Naive thymus-derived CD4-positive, alpha-beta T cell (primary cell): ENCODE data around the gene UTS2R. TPM values are rescaled to one million over a fixed set of nuclear protein-coding genes. Genes with fewer than 3 reads are reported as not detected.

Experiments
- ATAC-seq: fragments of 150-1000 bp; cut with Tn5 transposase; 2 replicates; pipeline ENCODE4 v1.10.0; 2021; ENCODE audit warnings: mild to moderate bottlenecking, moderate library complexity
- CTCF ChIA-PET: fragments of 350-600 bp; sonication (Branson Sonifier 250); formaldehyde crosslinking; loops from one replicate; lab custom pipeline; 2021; ENCODE audit warnings: antibody characterized with exemption; lab: Charles Lee
- POLR2A ChIA-PET: fragments of 350-600 bp; sonication (Branson Sonifier 250); formaldehyde crosslinking; loops from one replicate; lab custom pipeline; 2021; ENCODE audit warnings: antibody characterized with exemption, inconsistent platforms; lab: Charles Lee
- DNase-seq, 9 donors: peaks; one replicate each; pipeline versions ENCODE4 v3.0.0 to v3.0.0-alpha.2; 2020 to 2022; ENCODE audit warnings: mixed read lengths in 1 of 9
- H3K27ac ChIP-seq: one replicate; pipeline ENCODE4 v1.7.0; 2013; ENCODE audit warnings: mild to moderate bottlenecking, low read depth, low read length, moderate library complexity
- H3K27me3 ChIP-seq, 2 donors: one replicate each; pipeline ENCODE4 v1.7.0; 2013; ENCODE audit warnings: low read length in 2 of 2, mild to moderate bottlenecking in 2 of 2, moderate library complexity in 2 of 2; ENCODE audit not compliant: control insufficient read depth in 2 of 2, insufficient read depth in 2 of 2
- H3K36me3 ChIP-seq, 3 experiments: 1 replicate in 2 of 3; 2 replicates in 1 of 3; pipeline ENCODE4 v1.7.0; 2013; ENCODE audit warnings: low read length in 3 of 3, mild to moderate bottlenecking in 3 of 3, moderate library complexity in 1 of 3; ENCODE audit not compliant: insufficient read depth in 3 of 3, control insufficient read depth in 2 of 3
- H3K4me1 ChIP-seq, 2 donors: one replicate each; pipeline ENCODE4 v1.7.0; 2013; ENCODE audit warnings: low read length in 2 of 2, mild to moderate bottlenecking in 2 of 2, moderate library complexity in 1 of 2; ENCODE audit not compliant: control insufficient read depth in 2 of 2, insufficient read depth in 2 of 2
- H3K4me3 ChIP-seq: 2 replicates; pipeline ENCODE4 v1.7.0; 2013; ENCODE audit warnings: mild to moderate bottlenecking, low read length
- H3K9me3 ChIP-seq, 3 experiments: 1 replicate in 2 of 3; 2 replicates in 1 of 3; pipeline ENCODE4 v1.7.0; 2013; ENCODE audit warnings: low read length in 3 of 3; ENCODE audit not compliant: control insufficient read depth in 2 of 3
- H3K27ac Mint-ChIP-seq, 9 donors: one replicate each; pipeline ENCODE4 v1.8.0; 2020 to 2022; ENCODE audit warnings: mixed read lengths in 9 of 9, mild to moderate bottlenecking in 8 of 9, moderate library complexity in 5 of 9, inconsistent platforms in 2 of 9
- H3K27me3 Mint-ChIP-seq, 5 donors: one replicate each; pipeline ENCODE4 v1.8.0; 2021 to 2022; ENCODE audit warnings: mixed read lengths in 5 of 5, mild to moderate bottlenecking in 1 of 5
- H3K36me3 Mint-ChIP-seq, 5 donors: one replicate each; pipeline ENCODE4 v1.8.0; 2020 to 2022; ENCODE audit warnings: mixed read lengths in 5 of 5, mild to moderate bottlenecking in 3 of 5, inconsistent platforms in 1 of 5
- H3K4me1 Mint-ChIP-seq, 7 donors: one replicate each; pipeline ENCODE4 v1.8.0; 2020 to 2022; ENCODE audit warnings: mixed read lengths in 7 of 7, mild to moderate bottlenecking in 3 of 7, inconsistent platforms in 1 of 7
- H3K4me3 Mint-ChIP-seq, 10 donors: one replicate each; pipeline ENCODE4 v1.8.0; 2020 to 2022; ENCODE audit warnings: mild to moderate bottlenecking in 10 of 10, mixed read lengths in 10 of 10, moderate library complexity in 6 of 10, inconsistent platforms in 2 of 10
- H3K9me3 Mint-ChIP-seq, 11 donors: one replicate each; pipeline ENCODE4 v1.8.0; 2020 to 2022; ENCODE audit warnings: mixed read lengths in 11 of 11, mild to moderate bottlenecking in 4 of 11, inconsistent platforms in 1 of 11, moderate library complexity in 1 of 11
- intact Hi-C, 2 donors: fragments of 100-400 bp; cut with micrococcal nuclease; formaldehyde crosslinking; loops; one replicate each; pipeline ENCODE4 v1.15.1; 2023
- polyA plus RNA-seq, 2 donors: library from polyadenylated mRNA; unstranded; fragments of 300-500 nt; fragmentation: Illumina TruSeq; gene quantifications; one replicate each; pipeline ENCODE4 v1.2.3, GENCODE V29; 2021
- total RNA-seq, 6 experiments: library from RNA in 5 of 6; stranded (reverse) in 5 of 6; gene quantifications; 1 replicate in 5 of 6; 2 replicates in 1 of 6; pipeline ENCODE4 v1.2.3 and lab custom pipeline; 2021 to 2026

Gene UTS2R
- total and polyA plus RNA-seq, 7 experiments from 2014 or later = not detected

DNA sequence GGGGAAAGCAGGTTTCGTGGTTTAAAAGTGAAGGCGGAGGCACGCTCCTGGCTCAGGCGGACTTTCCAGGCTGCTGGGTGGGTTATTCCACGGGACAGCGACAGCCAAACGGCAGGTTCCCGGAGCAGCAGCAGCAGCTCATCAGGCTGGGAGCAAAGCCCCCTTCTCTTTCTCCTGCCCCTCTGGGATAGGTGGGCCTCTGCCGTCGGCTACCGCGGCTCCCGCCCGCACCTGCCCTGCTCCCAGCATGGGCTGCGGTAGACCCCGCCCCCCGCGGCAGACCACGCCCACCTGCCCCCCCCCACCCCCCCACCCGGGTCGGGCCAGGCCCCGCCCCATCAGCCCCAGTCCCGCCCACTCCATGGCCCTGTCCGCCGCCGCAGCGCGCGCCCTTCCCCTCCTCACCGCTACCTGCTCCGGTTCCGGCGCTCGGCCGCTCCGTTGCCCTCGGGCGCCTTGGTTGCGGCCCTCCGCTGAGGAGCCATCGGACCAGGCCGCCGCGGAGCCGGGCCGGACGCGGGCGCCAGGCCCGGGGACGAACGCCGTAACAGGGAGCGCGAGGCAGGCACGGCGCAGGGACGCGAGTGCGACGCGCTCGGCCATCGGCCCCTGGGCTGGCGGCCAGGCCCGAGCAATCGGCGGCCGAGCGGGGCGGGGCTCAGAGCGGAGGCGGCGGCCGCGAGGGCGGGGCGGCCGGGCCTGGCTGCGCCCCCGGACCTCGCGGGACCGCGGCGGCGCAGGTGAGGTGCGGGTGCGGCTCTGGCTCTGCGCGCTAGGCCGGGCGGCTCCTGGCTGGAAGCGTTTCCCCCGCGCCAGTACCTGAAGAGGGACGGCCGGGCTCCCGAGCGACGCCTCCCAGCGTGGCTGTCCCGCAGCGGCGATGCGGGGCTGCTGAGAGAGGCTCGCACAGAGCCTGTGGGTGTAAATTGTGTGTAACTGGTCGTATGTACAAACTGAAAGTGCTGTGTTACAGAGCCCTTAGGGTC lies 46.7 kb downstream of the UTS2R start, which contains the start of the genes HEXD and OGFOD3:
Gene HEXD, plus strand, starts transcription at position 347 of the 986 bp plus-strand sequence. CDS start 1,453 bp downstream, outside the sequence.
Gene OGFOD3, minus strand, starts transcription at position 586 of the 986 bp plus-strand sequence. Its CDS starts 101 bp downstream, at position 485.
- Mint-ChIP-seq H3K4me3 (peak within 1 kb of the TSS; percentile 78 to 89 (median 84)), H3K36me3 (peaks cover 4 to 40% (median 32%) of the 10 kb centered on the region in 5 donors), H3K9me3 (peaks cover 0 to 3% (median 0%) of the 10 kb centered on the region in 11 donors), H3K27me3 (no peaks in the 10 kb centered on the region), H3K4me1 (peaks cover 23 to 42% (median 31%) of the 10 kb centered on the region in 7 donors), H3K27ac (peak within 1 kb of the TSS; percentile 80 to 92 (median 86))
- ATAC-seq = peak; percentile 94
- ChIA-PET POLR2A (interaction anchor here (0.6 to 3.2 kb wide), 14 partner anchors 9 to 189 kb away, joined by 3 to 19 read pairs (median 4); partner anchors contain the start of genes FOXK2 and NARF), CTCF (interaction anchor here (0.6 kb wide), 2 partner anchors 255 to 458 kb away, joined by 3 to 4 read pairs; no protein-coding TSS in a partner anchor)
- peak; percentile 78 to 96 (median 92) for DNase-seq
- Histone ChIP-seq H3K9me3 (no peaks in the 10 kb centered on the region), H3K36me3 (peaks cover 0 to 20% (median 4%) of the 10 kb centered on the region in 3 experiments), H3K4me1 (peaks cover 5 to 20% of the 10 kb centered on the region in 2 donors), H3K27me3 (no peaks in the 10 kb centered on the region), H3K27ac (peak within 1 kb of the TSS; percentile 94), H3K4me3 (peak within 1 kb of the TSS; percentile 89)
- intact Hi-C loops = loop anchor here (1.0 to 5.0 kb wide), 12 partner anchors 32 to 396 kb away; partner anchors contain the start of genes LRRC45 (in 2 of the 2), NARF (in 2 of the 2), CENPX (in 1 of the 2) and CYBC1 (in 1 of the 2)

DNA sequence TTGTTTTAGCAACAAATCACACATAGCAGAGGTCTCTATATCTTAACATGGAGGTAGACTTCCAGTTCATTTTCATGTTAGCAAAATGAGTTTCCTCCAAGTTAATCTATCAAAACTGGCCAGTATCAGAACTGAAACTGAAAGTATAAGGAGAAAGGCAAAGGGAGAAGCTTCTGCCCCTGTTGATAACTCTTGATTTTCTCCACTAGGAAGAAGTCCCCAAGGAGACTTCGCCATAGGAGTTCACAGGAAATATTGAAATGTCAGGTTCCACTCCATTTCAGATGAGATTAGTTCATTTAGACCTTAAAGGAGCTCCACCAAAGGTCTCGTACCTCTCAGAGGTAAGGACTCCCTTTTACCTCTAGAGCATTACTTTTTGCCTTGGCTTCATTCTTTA lies 48.0 kb downstream of the UTS2R start:
- peaks cover 5 to 15% of the 10 kb centered on the region in 2 donors for H3K4me1 ChIP-seq
- peak overlapping the region; percentile 89 for H3K4me3 ChIP-seq
- Mint-ChIP-seq H3K4me3 (peak overlapping the region; percentile 78 to 89 (median 84)), H3K27me3 (no peaks in the 10 kb centered on the region), H3K36me3 (peaks cover 4 to 37% (median 31%) of the 10 kb centered on the region in 5 donors), H3K27ac (peak overlapping the region; percentile 80 to 92 (median 86)), H3K9me3 (peaks cover 0 to 3% (median 0%) of the 10 kb centered on the region in 11 donors), H3K4me1 (peaks cover 19 to 44% (median 29%) of the 10 kb centered on the region in 7 donors)
- H3K9me3 ChIP-seq = no peaks in the 10 kb centered on the region
- H3K27me3 ChIP-seq = no peaks in the 10 kb centered on the region
- DNase-seq (peak in 2 of 9 donors; percentile 22 to 30), ATAC-seq (no peak)
- intact Hi-C loops = loop anchor here (1.0 to 5.0 kb wide), 7 partner anchors 30 to 397 kb away; partner anchors contain the start of genes CENPX (in 1 of the 2), LRRC45 (in 1 of the 2) and TBCD (in 1 of the 2)
- POLR2A ChIA-PET = interaction anchor here (0.7 to 3.2 kb wide), 10 partner anchors 8 to 122 kb away, joined by 3 to 19 read pairs (median 5); partner anchors contain the start of genes FOXK2 and NARF
- peak overlapping the region; percentile 94 for H3K27ac ChIP-seq
- CTCF ChIA-PET = interaction anchor here (0.6 to 0.9 kb wide), 2 partner anchors 74 to 444 kb away, joined by 3 read pairs; no protein-coding TSS in a partner anchor
- H3K36me3 ChIP-seq = peaks cover 0 to 13% (median 4%) of the 10 kb centered on the region in 3 experiments

DNA sequence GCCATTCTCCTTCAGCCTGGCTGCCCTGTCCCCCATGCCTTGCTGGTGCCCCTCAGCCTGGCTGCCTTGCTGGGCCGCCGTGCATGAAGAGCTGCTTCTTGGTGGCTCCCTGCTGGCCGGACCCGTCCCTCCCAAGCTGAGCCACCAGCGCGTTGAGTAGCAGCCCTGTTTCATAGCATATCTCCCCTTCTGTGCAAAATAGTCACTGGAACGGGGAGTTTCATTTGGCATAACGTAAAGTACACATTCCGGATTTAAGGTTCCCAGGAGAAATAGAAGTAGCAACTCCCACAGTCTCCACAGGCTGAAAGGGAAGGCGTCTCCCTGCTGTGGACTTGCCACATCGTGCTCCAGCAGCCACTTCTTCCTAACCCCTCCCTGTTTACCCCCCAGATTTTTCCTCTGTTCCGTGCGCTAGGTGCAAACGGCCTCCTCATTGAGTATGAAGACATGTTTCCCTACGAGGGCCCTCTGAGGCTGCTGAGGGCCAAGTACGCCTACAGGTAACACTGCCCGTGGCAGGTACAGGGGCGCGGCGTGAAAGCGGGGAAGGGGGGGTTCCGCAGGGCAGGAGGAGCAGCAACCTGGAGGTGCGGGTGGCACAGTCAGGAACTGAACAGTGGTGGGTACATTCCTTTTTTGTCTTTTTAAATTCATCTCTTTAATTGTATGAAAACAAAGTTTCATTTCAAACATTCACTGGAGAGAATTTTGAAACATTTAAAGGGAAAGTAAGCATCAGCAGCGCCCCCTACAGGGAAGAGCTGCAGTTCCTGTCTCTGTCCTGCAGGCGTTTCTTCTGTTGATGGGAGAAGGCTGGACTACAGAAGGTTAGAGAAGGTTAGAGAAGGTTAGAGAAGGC lies 52.7 kb downstream of the UTS2R start:
- Mint-ChIP-seq H3K9me3 (peaks cover 0 to 3% (median 0%) of the 10 kb centered on the region in 11 donors), H3K27ac (peak overlapping the region in 4 of 9 donors; percentile 24 to 52 (median 44)), H3K36me3 (peaks cover 4 to 43% (median 29%) of the 10 kb centered on the region in 5 donors), H3K4me1 (peaks cover 19 to 32% (median 25%) of the 10 kb centered on the region in 7 donors), H3K27me3 (no peaks in the 10 kb centered on the region), H3K4me3 (no peak overlapping the region)
- Histone ChIP-seq H3K4me1 (peaks cover 0 to 8% of the 10 kb centered on the region in 2 donors), H3K27ac (no peak overlapping the region), H3K27me3 (no peaks in the 10 kb centered on the region), H3K4me3 (no peak overlapping the region), H3K9me3 (no peaks in the 10 kb centered on the region), H3K36me3 (peaks cover 0 to 14% (median 4%) of the 10 kb centered on the region in 3 experiments)
- peak; percentile 25 to 51 (median 41) for DNase-seq
- CTCF ChIA-PET = no interaction called here
- ATAC-seq = peak; percentile 67
- POLR2A ChIA-PET = no interaction called here
- intact Hi-C loops = no loop called here

- Histone ChIP-seq H3K27ac (no peak overlapping the region), H3K27me3 (no peaks in the 10 kb centered on the region), H3K36me3 (peaks cover 0 to 17% (median 4%) of the 10 kb centered on the region in 3 experiments), H3K4me3 (no peak overlapping the region), H3K4me1 (peaks cover 0 to 6% of the 10 kb centered on the region in 2 donors), H3K9me3 (no peaks in the 10 kb centered on the region)
- ChIA-PET POLR2A (no interaction called here), CTCF (no interaction called here)
- intact Hi-C loops = no loop called here
- ATAC-seq (no peak), DNase-seq (no peak)
- H3K27ac Mint-ChIP-seq = peak overlapping the region in 3 of 9 donors; percentile 37 to 52 (median 50)
- no peak overlapping the region for H3K4me3 Mint-ChIP-seq
- H3K36me3 Mint-ChIP-seq = peaks cover 4 to 44% (median 33%) of the 10 kb centered on the region in 5 donors
- H3K4me1 Mint-ChIP-seq = peaks cover 19 to 32% (median 25%) of the 10 kb centered on the region in 7 donors
- H3K27me3 Mint-ChIP-seq = no peaks in the 10 kb centered on the region
- peaks cover 0 to 3% (median 0%) of the 10 kb centered on the region in 11 donors for H3K9me3 Mint-ChIP-seq
Measured at GRCh38 chr17:82424863-82425159, 53.2 kb downstream of the UTS2R start.
